Endothelial cell of umbilical vein (primary cell): ENCODE measurements around the gene PPP2R2C.

Experiments
- EZH2 ChIP-seq: IDR thresholded peaks from 2 replicates; pipeline ENCODE4 v1.6.1; 2012; ENCODE audit warnings: borderline replicate concordance, low read depth, mild to moderate bottlenecking, moderate library complexity, low read length, inconsistent platforms; ENCODE audit not compliant: severe bottlenecking
- FOS ChIP-seq: IDR thresholded peaks from 2 replicates; pipeline ENCODE4 v1.6.1; 2011; ENCODE audit warnings: mild to moderate bottlenecking, low read length, moderate library complexity, borderline replicate concordance; ENCODE audit not compliant: insufficient read depth
- GATA2 ChIP-seq: IDR thresholded peaks from 2 replicates; pipeline ENCODE4 v1.7.0; 2011; ENCODE audit warnings: low read depth, mild to moderate bottlenecking, moderate library complexity, mixed read lengths, low read length; ENCODE audit not compliant: insufficient read length, insufficient read depth
- MAX ChIP-seq: IDR thresholded peaks from 2 replicates; pipeline ENCODE4 v1.6.1; 2011; ENCODE audit not compliant: insufficient read depth, insufficient read length
- MYC ChIP-seq: IDR thresholded peaks from one replicate; pipeline ENCODE4 v1.6.1; 2011; ENCODE audit warnings: mild to moderate bottlenecking, low read depth, low read length
- POLR2A ChIP-seq: IDR thresholded peaks from 2 replicates; pipeline ENCODE4 v1.6.1; 2012; ENCODE audit warnings: low read depth, mild to moderate bottlenecking, control low read depth, low read length
- POLR2AphosphoS5 ChIP-seq: IDR thresholded peaks from 2 replicates; pipeline ENCODE4 v1.6.1; 2012; ENCODE audit warnings: low read depth, mild to moderate bottlenecking, control low read depth, low read length, moderate library complexity; ENCODE audit not compliant: insufficient read depth
- TF ChIP-seq, protein P1 (sequence below), 2 donors: IDR thresholded peaks; 1 replicate in 1 of 2; 2 replicates in 1 of 2; pipeline ENCODE4 v1.5.1; 2011; ENCODE audit warnings: low read length in 2 of 2, mild to moderate bottlenecking in 2 of 2, moderate library complexity in 2 of 2, control low read depth in 1 of 2, inconsistent platforms in 1 of 2, low read depth in 1 of 2; ENCODE audit not compliant: insufficient read depth in 1 of 2; ENCODE audit errors: extremely low read depth in 1 of 2

DNA sequence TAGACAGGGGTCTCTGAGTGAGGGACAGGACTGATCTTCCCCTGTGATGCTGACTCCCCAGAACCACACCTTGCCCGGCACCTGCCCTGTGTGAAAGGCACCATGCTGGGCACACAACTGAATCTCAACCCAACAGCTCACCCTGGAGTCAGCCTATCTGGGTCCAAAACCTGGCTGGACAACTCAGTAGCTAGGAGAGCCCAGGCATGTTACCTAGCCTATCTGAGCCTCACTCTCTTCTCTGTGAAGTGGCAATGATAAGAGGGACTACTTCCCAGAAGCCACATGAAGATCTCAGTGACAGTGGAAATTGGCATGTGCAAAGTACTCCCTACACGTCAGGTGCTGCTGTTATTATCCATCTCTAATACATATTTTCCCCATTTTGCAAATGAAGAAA is 44.8 kb upstream of the PPP2R2C start:
- no peak for TF ChIP-seq EZH2
- TF ChIP-seq, protein P1, sequence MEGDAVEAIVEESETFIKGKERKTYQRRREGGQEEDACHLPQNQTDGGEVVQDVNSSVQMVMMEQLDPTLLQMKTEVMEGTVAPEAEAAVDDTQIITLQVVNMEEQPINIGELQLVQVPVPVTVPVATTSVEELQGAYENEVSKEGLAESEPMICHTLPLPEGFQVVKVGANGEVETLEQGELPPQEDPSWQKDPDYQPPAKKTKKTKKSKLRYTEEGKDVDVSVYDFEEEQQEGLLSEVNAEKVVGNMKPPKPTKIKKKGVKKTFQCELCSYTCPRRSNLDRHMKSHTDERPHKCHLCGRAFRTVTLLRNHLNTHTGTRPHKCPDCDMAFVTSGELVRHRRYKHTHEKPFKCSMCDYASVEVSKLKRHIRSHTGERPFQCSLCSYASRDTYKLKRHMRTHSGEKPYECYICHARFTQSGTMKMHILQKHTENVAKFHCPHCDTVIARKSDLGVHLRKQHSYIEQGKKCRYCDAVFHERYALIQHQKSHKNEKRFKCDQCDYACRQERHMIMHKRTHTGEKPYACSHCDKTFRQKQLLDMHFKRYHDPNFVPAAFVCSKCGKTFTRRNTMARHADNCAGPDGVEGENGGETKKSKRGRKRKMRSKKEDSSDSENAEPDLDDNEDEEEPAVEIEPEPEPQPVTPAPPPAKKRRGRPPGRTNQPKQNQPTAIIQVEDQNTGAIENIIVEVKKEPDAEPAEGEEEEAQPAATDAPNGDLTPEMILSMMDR (IDR thresholded peaks at IDR 0.05; ENCODE audit: extremely low read depth in 1 of 2, insufficient read depth in 1 of 2, low read depth in 1 of 2, low read length in 2 of 2): no peak
- TF ChIP-seq MYC: no peak
- no peak for TF ChIP-seq GATA2
- TF ChIP-seq POLR2A: no peak
- no peak for TF ChIP-seq POLR2AphosphoS5
- TF ChIP-seq FOS: no peak
- no peak for TF ChIP-seq MAX
